GM19193 (cell line): ENCODE results near the gene ARHGAP23.

ENCODE experiments used
- POLR2A ChIP-seq: IDR thresholded peaks from 4 replicates; pipeline ENCODE4 v1.6.1; 2011; ENCODE audit not compliant: insufficient read depth, insufficient read length; ENCODE audit errors: extremely low read depth

The ARHGAP23 gene

DNA sequence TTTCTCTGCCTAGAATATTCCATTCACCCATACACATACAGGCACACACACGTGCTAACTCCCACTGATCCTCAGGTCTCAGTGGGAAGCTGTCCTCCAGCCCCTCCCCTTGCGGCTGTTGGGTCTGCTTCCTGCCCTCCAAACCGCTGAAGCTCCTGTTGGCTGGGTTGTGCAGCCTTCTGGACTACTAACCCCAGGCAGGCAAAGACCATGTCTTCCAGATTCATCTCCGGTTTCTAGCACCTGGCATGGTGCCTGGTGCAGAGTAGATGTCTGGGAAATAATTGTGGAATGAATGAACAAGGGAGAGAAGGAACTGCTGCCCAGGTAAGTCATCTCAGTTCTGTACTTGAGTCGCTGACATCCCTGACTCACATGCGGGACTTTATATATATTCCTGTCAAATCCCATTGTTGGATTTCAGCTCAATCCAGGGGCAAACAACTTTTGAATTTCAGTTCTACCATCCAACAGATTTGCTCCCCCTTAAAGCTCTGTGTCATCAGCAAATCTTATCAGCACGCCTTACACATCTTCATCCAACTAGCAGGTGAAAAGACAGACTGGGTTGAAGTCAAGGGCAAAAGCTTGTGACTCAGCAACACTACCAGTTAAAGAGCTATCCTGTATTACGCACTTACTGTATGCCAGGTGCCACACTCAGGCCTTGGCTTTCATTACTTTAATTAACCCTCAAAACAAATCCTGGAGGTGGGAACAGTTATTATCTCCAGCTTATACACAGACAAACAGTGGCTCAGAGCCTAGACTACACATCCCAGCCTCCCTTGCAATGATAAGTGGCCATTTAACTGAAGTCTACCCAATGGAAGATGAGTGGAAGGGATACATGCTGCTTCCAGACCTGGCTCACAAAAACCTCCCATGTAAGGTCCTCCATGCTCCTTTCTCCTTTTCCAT lies 126.4 kb downstream of the ARHGAP23 start:
- no peak for TF ChIP-seq POLR2A

- no peak for TF ChIP-seq POLR2A
Observed at GRCh38 chr17:38556239-38556638, 128.0 kb downstream of the ARHGAP23 start.

- TF ChIP-seq POLR2A: no peak
Observed at GRCh38 chr17:38557396-38557795, 129.1 kb downstream of the ARHGAP23 start.

DNA sequence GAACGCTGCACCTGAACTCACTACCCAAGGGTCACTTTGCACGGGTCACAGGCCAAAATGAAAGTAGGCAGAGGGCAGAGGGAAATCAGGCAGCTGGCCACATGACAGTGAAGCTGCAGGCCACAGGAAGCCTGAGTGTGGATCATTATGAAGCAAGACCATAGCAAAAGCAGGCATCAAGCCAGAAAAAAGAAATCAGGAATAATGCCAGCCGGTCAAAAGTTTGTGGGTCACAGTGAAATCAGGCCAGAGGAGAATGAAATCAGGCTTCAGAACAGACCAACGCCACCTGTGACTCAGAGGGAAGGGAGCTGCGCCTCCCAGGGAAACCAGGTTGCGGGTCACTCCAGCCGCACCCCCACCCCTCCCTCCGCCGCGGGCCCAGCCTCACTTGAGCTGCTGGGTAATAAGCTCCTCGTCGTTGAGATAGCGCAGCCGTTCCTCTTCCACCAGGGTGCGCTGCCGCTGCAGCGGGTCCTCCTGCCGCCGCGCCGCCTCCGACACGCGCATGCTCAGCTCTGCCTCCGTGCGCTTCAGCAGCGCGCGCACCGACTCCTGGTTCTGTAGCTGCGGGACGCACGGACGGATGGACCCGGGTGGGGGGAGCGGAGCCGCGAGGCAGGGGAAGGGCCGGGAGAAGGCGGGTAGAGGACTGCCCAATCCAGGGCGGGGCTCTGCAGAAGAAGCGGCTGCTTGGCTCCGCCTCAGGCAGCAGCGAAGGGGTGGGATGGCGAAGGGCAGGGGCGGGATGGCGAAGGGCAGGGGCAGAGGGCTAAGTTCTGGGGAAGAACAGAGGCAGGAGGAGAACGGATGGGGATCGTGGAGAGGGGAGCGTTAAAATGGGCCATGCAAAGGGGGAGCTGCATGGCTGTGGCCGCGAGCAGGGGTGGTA lies 129.8 kb downstream of the ARHGAP23 start:
- TF ChIP-seq POLR2A: no peak

GRCh38 chr17:38558728-38559050 lies 130.4 kb downstream of the ARHGAP23 start:
- no peak for TF ChIP-seq POLR2A

DNA sequence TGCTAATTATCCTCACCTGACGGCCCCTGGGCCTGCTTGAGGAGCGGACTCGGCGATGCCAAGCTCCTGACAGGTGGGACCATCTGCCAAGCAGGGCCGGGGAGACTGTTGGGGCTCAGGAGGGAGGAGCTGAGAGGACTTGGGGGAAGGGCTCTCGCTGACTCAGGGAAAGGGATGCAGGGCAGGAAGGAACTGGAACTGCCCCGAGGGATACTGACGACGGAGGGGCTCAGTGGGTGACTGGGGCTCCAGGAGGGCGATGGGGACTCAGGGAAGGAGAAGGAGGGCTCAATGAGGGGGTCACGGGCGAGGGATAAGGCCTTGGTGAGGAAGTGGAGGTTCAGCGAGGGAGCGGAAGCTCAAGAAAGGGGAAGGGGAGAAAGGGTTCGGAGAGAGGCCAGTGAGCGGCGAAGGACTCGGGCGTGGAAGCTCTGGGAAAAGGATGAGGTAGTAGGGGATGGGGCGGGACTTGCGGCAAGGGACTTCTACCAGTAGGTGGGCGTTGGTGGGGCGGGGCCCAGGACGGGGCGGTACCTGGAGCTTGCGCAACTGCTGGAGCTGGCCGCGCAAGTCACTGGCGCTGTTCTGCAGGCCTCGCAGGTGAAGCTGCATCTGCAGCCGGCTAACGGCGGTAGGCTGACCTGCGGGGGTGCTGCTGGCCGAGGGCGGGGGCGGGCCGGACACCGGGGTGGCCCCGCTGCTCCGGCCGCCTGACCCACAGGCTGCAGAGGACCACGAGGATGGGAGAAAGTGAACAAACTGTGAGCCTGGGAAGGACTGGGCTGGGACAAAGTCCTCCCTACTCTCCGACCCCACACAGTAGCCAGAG lies 131.0 kb downstream of the ARHGAP23 start:
- TF ChIP-seq POLR2A: no peak

DNA sequence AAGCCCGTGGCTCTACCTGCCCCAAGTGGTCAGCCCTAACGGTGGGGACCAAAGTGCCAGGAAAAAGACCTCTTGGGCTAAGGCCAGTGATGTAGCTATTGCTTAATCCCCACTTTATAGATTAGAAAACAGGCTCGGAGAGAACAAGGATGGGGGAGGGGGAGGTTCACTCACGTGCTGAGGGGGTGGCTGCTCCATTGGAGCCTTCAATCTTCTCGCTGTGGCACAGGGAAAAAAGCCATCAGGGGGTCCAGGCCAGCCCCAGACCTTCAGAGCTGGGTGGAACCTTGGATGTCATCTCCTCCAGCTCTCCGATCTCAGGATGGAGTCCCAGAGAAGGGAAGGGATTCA lies 131.6 kb downstream of the ARHGAP23 start:
- TF ChIP-seq POLR2A: no peak

DNA sequence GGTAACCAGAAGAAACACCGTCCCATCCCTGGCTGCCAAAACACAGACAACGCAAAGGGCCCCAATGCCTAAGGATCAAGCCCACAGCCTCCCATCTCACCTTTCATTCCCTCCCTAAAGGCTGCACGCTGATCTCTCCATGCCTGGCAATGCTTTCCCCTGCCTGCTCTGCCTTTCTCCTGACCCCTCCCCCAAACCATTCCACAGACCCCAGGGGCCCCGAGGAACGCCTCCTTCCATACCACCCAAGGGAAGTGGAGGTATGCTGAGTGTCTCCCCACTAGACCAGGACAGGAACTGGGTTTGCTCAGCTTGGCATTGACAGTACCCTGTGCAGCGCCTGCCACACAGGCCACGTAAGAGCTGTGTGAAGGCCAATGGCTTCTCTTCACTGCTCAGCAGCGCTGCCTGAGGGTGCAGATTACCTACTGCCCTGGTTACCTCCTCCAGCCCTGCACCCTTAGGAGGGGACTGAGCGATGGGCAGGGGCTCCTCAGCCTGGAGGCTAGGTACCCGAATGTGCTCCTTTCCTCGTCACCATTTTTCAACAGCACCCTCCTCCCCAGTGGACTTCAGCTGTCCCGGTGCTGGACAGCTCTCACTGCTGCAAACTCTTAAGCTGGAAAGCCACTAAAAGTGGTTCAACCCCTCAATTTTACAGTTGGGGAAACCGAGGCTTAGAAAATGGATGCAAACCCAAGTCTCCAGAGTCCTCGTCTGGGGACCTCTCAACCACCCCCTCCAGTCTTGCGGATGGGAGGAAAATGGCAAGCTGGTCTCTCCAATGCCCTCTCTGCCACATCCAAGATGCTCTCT lies 132.4 kb downstream of the ARHGAP23 start:
- TF ChIP-seq POLR2A: no peak

- no peak for TF ChIP-seq POLR2A
Observed at GRCh38 chr17:38561416-38562214, 133.4 kb downstream of the ARHGAP23 start.
